ENCODE measurements around the gene PRKCH.

PRKCH gene

GRCh38 chr14:61466249-61466904 lies 145.0 kb downstream of the PRKCH start:
- Histone ChIP-seq H3K4me3 (no peak overlapping the region), H3K36me3 (no peaks in the 10 kb centered on the region), H3K9me3 (no peaks in the 10 kb centered on the region), H3K27me3 (no peaks in the 10 kb centered on the region), H3K27ac (peak overlapping the region in 1 of 2 donors; percentile 36), H3K4me1 (peaks cover 0 to 33% (median 10%) of the 10 kb centered on the region in 4 donors)
- peak; percentile 43 to 78 for DNase-seq
- intact Hi-C loops (cut with DNase I; ENCODE audit: low total_unique reads), result loop anchor here (10.0 kb wide), 1 partner anchor 298 kb away; the partner anchor contains the start of gene SNAPC1
- TF ChIP-seq CTCF (IDR thresholded peaks at IDR 0.05), result no peak

GRCh38 chr14:61466905-61467280 lies 145.5 kb downstream of the PRKCH start:
- no peaks in the 10 kb centered on the region for H3K9me3 ChIP-seq
- peak in 1 of 2 donors; percentile 0 for DNase-seq
- intact Hi-C loops (cut with DNase I; ENCODE audit: low total_unique reads), result loop anchor here (10.0 kb wide), 1 partner anchor 298 kb away; the partner anchor contains the start of gene SNAPC1
- no peak for TF ChIP-seq CTCF (IDR thresholded peaks at IDR 0.05)
- no peak overlapping the region for H3K27ac ChIP-seq
- H3K4me3 ChIP-seq, result no peak overlapping the region
- no peaks in the 10 kb centered on the region for H3K27me3 ChIP-seq
- H3K36me3 ChIP-seq, result no peaks in the 10 kb centered on the region
- H3K4me1 ChIP-seq, result peaks cover 0 to 37% (median 15%) of the 10 kb centered on the region in 4 donors

DNA sequence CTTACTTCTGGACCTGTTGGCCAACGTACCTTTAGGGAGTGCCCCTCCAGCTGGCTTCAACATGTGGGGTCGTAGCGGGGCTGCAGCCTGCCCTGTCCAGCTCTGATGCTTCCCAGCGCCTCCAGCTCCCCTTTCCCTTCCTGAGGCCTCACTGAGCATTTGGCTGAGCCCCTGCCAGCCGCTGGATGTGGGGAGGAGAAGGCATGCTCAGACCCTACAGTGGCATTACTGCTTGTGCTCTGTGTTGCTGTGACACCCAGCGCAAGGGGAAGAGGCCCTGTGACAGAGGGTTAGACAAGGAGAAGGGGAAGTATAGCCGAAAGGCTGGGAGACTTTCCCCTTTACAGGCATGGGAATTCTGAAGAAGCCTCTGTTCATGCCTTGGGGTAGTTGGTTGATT lies 145.9 kb downstream of the PRKCH start:
- TF ChIP-seq CTCF (IDR thresholded peaks at IDR 0.05), result no peak
- DNase-seq, result peak in 1 of 2 donors; percentile 34
- Histone ChIP-seq H3K4me3 (no peak overlapping the region), H3K36me3 (no peaks in the 10 kb centered on the region), H3K27ac (no peak overlapping the region), H3K27me3 (no peaks in the 10 kb centered on the region), H3K4me1 (peaks cover 0 to 38% (median 18%) of the 10 kb centered on the region in 4 donors), H3K9me3 (no peaks in the 10 kb centered on the region)
- intact Hi-C loops (cut with DNase I; ENCODE audit: low total_unique reads), result loop anchor here (10.0 kb wide), 1 partner anchor 298 kb away; the partner anchor contains the start of gene SNAPC1

DNA sequence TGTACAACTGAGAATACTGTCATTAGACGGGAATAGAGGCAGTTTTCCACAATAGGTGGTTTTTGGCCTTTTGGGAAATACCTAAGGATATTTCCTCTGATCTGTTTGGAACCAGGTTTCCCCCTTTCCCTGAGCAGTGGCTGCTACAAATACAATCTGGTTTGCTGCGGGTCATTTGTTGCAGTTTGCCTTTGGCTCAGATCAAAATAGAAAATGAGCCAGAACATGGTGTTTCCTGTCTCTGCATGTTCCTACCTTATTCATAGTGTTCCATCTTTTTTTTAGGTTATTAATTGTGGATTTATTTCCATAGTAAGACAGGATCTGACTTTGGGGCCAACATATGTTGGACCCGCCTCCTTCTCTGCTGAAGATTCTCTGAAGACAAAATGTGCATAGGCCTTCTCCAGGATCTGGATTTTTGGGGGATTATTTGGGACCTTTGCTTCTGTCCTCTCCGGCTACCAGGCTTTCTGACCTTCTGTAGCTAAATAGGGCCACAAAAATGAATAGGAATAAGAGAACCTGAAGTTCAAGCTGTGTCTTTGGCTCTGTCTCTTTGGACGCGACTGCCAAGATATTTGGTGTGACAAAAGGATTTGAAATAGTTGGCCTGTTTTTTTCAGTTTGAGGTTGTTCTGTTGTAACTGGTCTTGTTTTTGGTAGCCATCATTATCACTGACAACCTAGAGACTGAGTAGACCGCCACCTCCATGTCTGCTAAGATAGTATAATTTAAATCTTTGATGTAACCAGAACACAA lies 146.9 kb downstream of the PRKCH start:
- TF ChIP-seq CTCF (IDR thresholded peaks at IDR 0.05), result no peak
- H3K27ac ChIP-seq, result no peak overlapping the region
- no peaks in the 10 kb centered on the region for H3K36me3 ChIP-seq
- H3K9me3 ChIP-seq, result no peaks in the 10 kb centered on the region
- peak in 1 of 2 donors; percentile 12 for DNase-seq
- H3K4me1 ChIP-seq, result peaks cover 0 to 45% (median 22%) of the 10 kb centered on the region in 4 donors
- no peak overlapping the region for H3K4me3 ChIP-seq
- no peaks in the 10 kb centered on the region for H3K27me3 ChIP-seq
- intact Hi-C loops (cut with DNase I; ENCODE audit: low total_unique reads), result loop anchor here (10.0 kb wide), 1 partner anchor 297 kb away; the partner anchor contains the start of gene SNAPC1

- intact Hi-C loops (cut with DNase I; ENCODE audit: low total_unique reads), result loop anchor here (5.0 to 10.0 kb wide), 3 partner anchors 75 to 295 kb away; partner anchors contain the start of genes HIF1A and SNAPC1
- H3K27me3 ChIP-seq, result no peaks in the 10 kb centered on the region
- H3K9me3 ChIP-seq, result no peaks in the 10 kb centered on the region
- no peaks in the 10 kb centered on the region for H3K36me3 ChIP-seq
- TF ChIP-seq CTCF (IDR thresholded peaks at IDR 0.05), result no peak
- H3K27ac ChIP-seq, result peak overlapping the region in 1 of 2 donors; percentile 63
- H3K4me3 ChIP-seq, result no peak overlapping the region
- H3K4me1 ChIP-seq, result peaks cover 0 to 45% (median 22%) of the 10 kb centered on the region in 4 donors
- peak in 1 of 2 donors; percentile 11 for DNase-seq
Observed at GRCh38 chr14:61469781-61470180, 148.4 kb downstream of the PRKCH start.

Measured in tibial artery (tissue), 4 donors.